CD4-positive, alpha-beta memory T cell (primary cell): ENCODE data around the gene ZFP1. TPM values are rescaled to one million over a fixed set of nuclear protein-coding genes. Genes with fewer than 3 reads are reported as not detected.

ENCODE experiments used
- CTCF ChIA-PET: fragments of 350-600 bp; sonication (Branson Sonifier 250); formaldehyde crosslinking; loops from one replicate; lab custom pipeline; 2021; ENCODE audit warnings: inconsistent platforms; ENCODE audit not compliant: partially characterized antibody; lab: Charles Lee
- POLR2A ChIA-PET: fragments of 350-600 bp; sonication (Branson Sonifier 250); formaldehyde crosslinking; loops from one replicate; lab custom pipeline; 2021; ENCODE audit not compliant: partially characterized antibody; lab: Charles Lee
- DNase-seq, 5 donors: peaks; one replicate each; pipeline versions ENCODE4 v3.0.0 to v3.0.0-alpha.2; 2020 to 2022; ENCODE audit warnings: mixed read lengths in 1 of 5
- H3K27ac ChIP-seq: one replicate; pipeline ENCODE4 v1.7.0; 2013; ENCODE audit warnings: low read depth, low read length
- H3K27me3 ChIP-seq: 2 replicates; pipeline ENCODE4 v1.7.0; 2013; ENCODE audit warnings: mild to moderate bottlenecking, low read length, moderate library complexity; ENCODE audit not compliant: insufficient read depth
- H3K36me3 ChIP-seq: 2 replicates; pipeline ENCODE4 v1.7.0; 2013; ENCODE audit warnings: mild to moderate bottlenecking, low read length, moderate library complexity; ENCODE audit not compliant: insufficient read depth
- H3K4me1 ChIP-seq: 2 replicates; pipeline ENCODE4 v1.7.0; 2013; ENCODE audit warnings: mild to moderate bottlenecking, low read length, moderate library complexity; ENCODE audit not compliant: insufficient read depth
- H3K4me3 ChIP-seq, 2 donors: one replicate each; pipeline ENCODE4 v1.7.0; 2013; ENCODE audit warnings: low read length in 2 of 2, mild to moderate bottlenecking in 1 of 2
- H3K9me3 ChIP-seq, 2 donors: one replicate each; pipeline ENCODE4 v1.7.0; 2013; ENCODE audit warnings: low read length in 2 of 2, control low read depth in 1 of 2; ENCODE audit not compliant: control insufficient read depth in 1 of 2
- H3K27ac Mint-ChIP-seq, 7 donors: one replicate each; pipeline ENCODE4 v1.8.0; 2020 to 2021; ENCODE audit warnings: mixed read lengths in 7 of 7, mild to moderate bottlenecking in 6 of 7, inconsistent platforms in 3 of 7, moderate library complexity in 3 of 7
- H3K27me3 Mint-ChIP-seq, 2 donors: one replicate each; pipeline ENCODE4 v1.8.0; 2020 to 2021; ENCODE audit warnings: mixed read lengths in 2 of 2
- H3K36me3 Mint-ChIP-seq, 2 donors: one replicate each; pipeline ENCODE4 v1.8.0; 2020 to 2021; ENCODE audit warnings: mixed read lengths in 2 of 2, inconsistent platforms in 1 of 2, mild to moderate bottlenecking in 1 of 2
- H3K4me1 Mint-ChIP-seq, 4 donors: one replicate each; pipeline ENCODE4 v1.8.0; 2020 to 2021; ENCODE audit warnings: mixed read lengths in 4 of 4, mild to moderate bottlenecking in 1 of 4
- H3K4me3 Mint-ChIP-seq, 8 donors: one replicate each; pipeline ENCODE4 v1.8.0; 2020 to 2021; ENCODE audit warnings: mixed read lengths in 8 of 8, mild to moderate bottlenecking in 7 of 8, moderate library complexity in 6 of 8, inconsistent platforms in 3 of 8
- H3K9me3 Mint-ChIP-seq, 8 donors: one replicate each; pipeline ENCODE4 v1.8.0; 2020 to 2021; ENCODE audit warnings: mixed read lengths in 8 of 8, mild to moderate bottlenecking in 5 of 8, inconsistent platforms in 3 of 8, moderate library complexity in 1 of 8
- intact Hi-C: fragments of 100-400 bp; cut with micrococcal nuclease; formaldehyde crosslinking; loops from one replicate; pipeline ENCODE4 v1.15.1; 2023
- polyA plus RNA-seq, 2 donors: library from polyadenylated mRNA; unstranded; fragments of 300-500 nt; fragmentation: Illumina TruSeq; gene quantifications; one replicate each; pipeline ENCODE4 v1.2.3, GENCODE V29; 2021
- total RNA-seq, 2 experiments: library from RNA; stranded (reverse); gene quantifications; one replicate each; pipeline ENCODE4 v1.2.3, GENCODE V29; 2021

The ZFP1 gene
- total and polyA plus RNA-seq, 4 experiments from 2014 or later: 11.7 to 22.3 (median 15.9) TPM

GRCh38 chr16:75147968-75148310, 385 bp upstream of the ZFP1 start:
- Histone ChIP-seq H3K36me3 (no peaks in the 10 kb centered on the region), H3K4me3 (peak overlapping the region in 1 of 2 donors; percentile 95), H3K4me1 (peaks cover 5% of the 10 kb centered on the region), H3K27me3 (no peaks in the 10 kb centered on the region), H3K9me3 (no peaks in the 10 kb centered on the region), H3K27ac (no peak overlapping the region)
- ChIA-PET CTCF (interaction anchor here (1.3 to 3.8 kb wide), 2 partner anchors 37 to 149 kb away, joined by 3 to 13 read pairs; partner anchors contain the start of gene ZNRF1), POLR2A (interaction anchor here (1.0 to 1.2 kb wide), 2 partner anchors 163 to 286 kb away, joined by 3 to 5 read pairs; partner anchors contain the start of genes CFDP1 and WDR59)
- no peaks in the 10 kb centered on the region for H3K27me3 Mint-ChIP-seq
- H3K9me3 Mint-ChIP-seq: peaks cover 0 to 19% (median 15%) of the 10 kb centered on the region in 8 donors
- peaks cover 8 to 21% (median 13%) of the 10 kb centered on the region in 4 donors for H3K4me1 Mint-ChIP-seq
- H3K4me3 Mint-ChIP-seq: peak overlapping the region; percentile 79 to 91 (median 86)
- peak overlapping the region in 5 of 7 donors; percentile 75 to 93 (median 86) for H3K27ac Mint-ChIP-seq
- H3K36me3 Mint-ChIP-seq: peaks cover 20 to 22% of the 10 kb centered on the region in 2 donors
- intact Hi-C loops: loop anchor here (1.0 to 5.0 kb wide), 11 partner anchors 37 to 851 kb away; partner anchors contain the start of genes CFDP1, GLG1, KARS1 and PSMD7
- no peak for DNase-seq

GRCh38 chr16:75151798-75152197, 3.5 kb downstream of the ZFP1 start:
- POLR2A ChIA-PET: no interaction called here
- H3K36me3 Mint-ChIP-seq: peaks cover 35 to 40% of the 10 kb centered on the region in 2 donors
- Histone ChIP-seq H3K36me3 (no peaks in the 10 kb centered on the region), H3K4me1 (peaks cover 5% of the 10 kb centered on the region), H3K27me3 (no peaks in the 10 kb centered on the region), H3K4me3 (no peak overlapping the region), H3K27ac (no peak overlapping the region), H3K9me3 (no peaks in the 10 kb centered on the region)
- no peak for DNase-seq
- H3K27ac Mint-ChIP-seq: no peak overlapping the region
- H3K9me3 Mint-ChIP-seq: peaks cover 0 to 23% (median 15%) of the 10 kb centered on the region in 8 donors
- no peaks in the 10 kb centered on the region for H3K27me3 Mint-ChIP-seq
- intact Hi-C loops: no loop called here
- CTCF ChIA-PET: no interaction called here
- peaks cover 11 to 27% (median 16%) of the 10 kb centered on the region in 4 donors for H3K4me1 Mint-ChIP-seq
- peak overlapping the region in 2 of 8 donors; percentile 4 to 35 for H3K4me3 Mint-ChIP-seq

GRCh38 chr16:75152635-75153034, 4.3 kb downstream of the ZFP1 start:
- no peaks in the 10 kb centered on the region for H3K36me3 ChIP-seq
- intact Hi-C loops: no loop called here
- peak overlapping the region in 1 of 8 donors; percentile 50 for H3K4me3 Mint-ChIP-seq

GRCh38 chr16:75160386-75160785, 12.1 kb downstream of the ZFP1 start:
- Mint-ChIP-seq H3K27ac (no peak overlapping the region), H3K4me1 (peaks cover 0 to 12% (median 4%) of the 10 kb centered on the region in 4 donors), H3K36me3 (peaks cover 41 to 55% of the 10 kb centered on the region in 2 donors), H3K4me3 (no peak overlapping the region), H3K9me3 (peaks cover 0 to 13% (median 3%) of the 10 kb centered on the region in 8 donors), H3K27me3 (no peaks in the 10 kb centered on the region)
- ChIA-PET POLR2A (no interaction called here), CTCF (no interaction called here)
- intact Hi-C loops: no loop called here
- Histone ChIP-seq H3K36me3 (peaks cover 4% of the 10 kb centered on the region), H3K9me3 (no peaks in the 10 kb centered on the region), H3K27ac (no peak overlapping the region), H3K4me1 (no peaks in the 10 kb centered on the region), H3K4me3 (no peak overlapping the region), H3K27me3 (no peaks in the 10 kb centered on the region)
- DNase-seq: no peak

More at GRCh38 chr16:75152635-75153034, 4.3 kb downstream of the ZFP1 start:
- no peaks in the 10 kb centered on the region for H3K27me3 Mint-ChIP-seq
- CTCF ChIA-PET: no interaction called here
- Histone ChIP-seq H3K4me1 (peaks cover 5% of the 10 kb centered on the region), H3K4me3 (no peak overlapping the region), H3K27me3 (no peaks in the 10 kb centered on the region), H3K27ac (no peak overlapping the region), H3K9me3 (no peaks in the 10 kb centered on the region)
- H3K27ac Mint-ChIP-seq: peak overlapping the region in 1 of 7 donors; percentile 13
- H3K4me1 Mint-ChIP-seq: peaks cover 10 to 27% (median 15%) of the 10 kb centered on the region in 4 donors
- peaks cover 37 to 40% of the 10 kb centered on the region in 2 donors for H3K36me3 Mint-ChIP-seq
- POLR2A ChIA-PET: no interaction called here
- H3K9me3 Mint-ChIP-seq: peaks cover 0 to 23% (median 15%) of the 10 kb centered on the region in 8 donors
- DNase-seq: no peak

- H3K27me3 ChIP-seq: no peaks in the 10 kb centered on the region
- DNase-seq: no peak
- POLR2A ChIA-PET: no interaction called here
- H3K4me3 ChIP-seq: no peak overlapping the region
- no peaks in the 10 kb centered on the region for H3K4me1 Mint-ChIP-seq
- H3K9me3 Mint-ChIP-seq: peaks cover 9 to 90% (median 72%) of the 10 kb centered on the region in 8 donors
- peaks cover 10 to 57% of the 10 kb centered on the region in 2 donors for H3K9me3 ChIP-seq
- peaks cover 71 to 84% of the 10 kb centered on the region in 2 donors for H3K36me3 Mint-ChIP-seq
- CTCF ChIA-PET: interaction anchor here (1.4 kb wide), 1 partner anchor 30 kb away, joined by 3 read pairs; no protein-coding TSS in a partner anchor
- H3K36me3 ChIP-seq: peaks cover 34% of the 10 kb centered on the region
- H3K4me3 Mint-ChIP-seq: no peak overlapping the region
- H3K27ac ChIP-seq: no peak overlapping the region
- no peaks in the 10 kb centered on the region for H3K4me1 ChIP-seq
- intact Hi-C loops: no loop called here
- no peaks in the 10 kb centered on the region for H3K27me3 Mint-ChIP-seq
- H3K27ac Mint-ChIP-seq: no peak overlapping the region
These were observed 21.6 kb downstream of the ZFP1 start for GRCh38 chr16:75169899-75170405.

- POLR2A ChIA-PET: no interaction called here
- CTCF ChIA-PET: interaction anchor here (0.7 to 1.7 kb wide), 2 partner anchors 27 to 61 kb away, joined by 3 read pairs; no protein-coding TSS in a partner anchor
- Mint-ChIP-seq H3K27ac (no peak overlapping the region), H3K36me3 (peaks cover 58 to 70% of the 10 kb centered on the region in 2 donors), H3K4me3 (no peak overlapping the region), H3K4me1 (no peaks in the 10 kb centered on the region), H3K9me3 (peaks cover 12 to 98% (median 80%) of the 10 kb centered on the region in 8 donors), H3K27me3 (no peaks in the 10 kb centered on the region)
- no peak overlapping the region for H3K4me3 ChIP-seq
- H3K27ac ChIP-seq: no peak overlapping the region
- H3K36me3 ChIP-seq: peaks cover 22% of the 10 kb centered on the region
- peaks cover 10 to 74% of the 10 kb centered on the region in 2 donors for H3K9me3 ChIP-seq
- H3K27me3 ChIP-seq: no peaks in the 10 kb centered on the region
- H3K4me1 ChIP-seq: no peaks in the 10 kb centered on the region
- intact Hi-C loops: no loop called here
- no peak for DNase-seq
These were observed 24.3 kb downstream of the ZFP1 start for GRCh38 chr16:75172578-75172977.

- peaks cover 6 to 54% of the 10 kb centered on the region in 2 donors for H3K9me3 ChIP-seq
- H3K27me3 ChIP-seq: no peaks in the 10 kb centered on the region
- H3K4me1 ChIP-seq: no peaks in the 10 kb centered on the region
- no peak overlapping the region for H3K4me3 ChIP-seq
- CTCF ChIA-PET: no interaction called here
- no peak overlapping the region for H3K27ac Mint-ChIP-seq
- H3K27ac ChIP-seq: no peak overlapping the region
- no peaks in the 10 kb centered on the region for H3K27me3 Mint-ChIP-seq
- peaks cover 3% of the 10 kb centered on the region for H3K36me3 ChIP-seq
- H3K4me3 Mint-ChIP-seq: no peak overlapping the region
- H3K4me1 Mint-ChIP-seq: no peaks in the 10 kb centered on the region
- POLR2A ChIA-PET: no interaction called here
- H3K36me3 Mint-ChIP-seq: peaks cover 33 to 52% of the 10 kb centered on the region in 2 donors
- peaks cover 12 to 81% (median 69%) of the 10 kb centered on the region in 8 donors for H3K9me3 Mint-ChIP-seq
- intact Hi-C loops: no loop called here
- no peak for DNase-seq
These were observed 26.8 kb downstream of the ZFP1 start for GRCh38 chr16:75175074-75175473.
